ENCODE data around the gene PGPEP1.

The PGPEP1 gene

GRCh38 chr19:18321734-18322102 is 18.7 kb upstream of the PGPEP1 start:
- no peak for TF ChIP-seq SIN3A (IDR thresholded peaks at IDR 0.05; ENCODE audit: borderline replicate concordance, insufficient read depth, low read length)
- TF ChIP-seq POLR2AphosphoS5 (IDR thresholded peaks at IDR 0.05; ENCODE audit: low read depth, low read length): no peak

- 0 out of 2 replicates have a peak, but pooled peaks have one; percentile 36 for TF ChIP-seq TAF1 (IDR thresholded peaks at IDR 0.05; ENCODE audit: borderline replicate concordance, insufficient read depth, low read length)
- TF ChIP-seq REST (IDR thresholded peaks at IDR 0.05; ENCODE audit: insufficient read depth in 1 of 2, low read depth in 2 of 2, low read length in 2 of 2): no peak
- no peak for TF ChIP-seq SIN3A (IDR thresholded peaks at IDR 0.05; ENCODE audit: borderline replicate concordance, insufficient read depth, low read length)
- no peak; the same call in 1 of the 2 replicates for TF ChIP-seq POLR2AphosphoS5 (IDR thresholded peaks at IDR 0.05; ENCODE audit: low read depth, low read length)
- TF ChIP-seq FOXP2 (optimal IDR thresholded peaks at IDR 0.05; ENCODE audit: borderline replicate concordance, extremely low read depth, extremely low read length, insufficient read depth): no peak
Observed at GRCh38 chr19:18322318-18322758, 18.1 kb upstream of the PGPEP1 start.

- TF ChIP-seq SIN3A (IDR thresholded peaks at IDR 0.05; ENCODE audit: borderline replicate concordance, insufficient read depth, low read length) (no peak), REST (IDR thresholded peaks at IDR 0.05; ENCODE audit: insufficient read depth in 1 of 2, low read depth in 2 of 2, low read length in 2 of 2) (peak in 1 of 2 experiments; percentile 38; a peak in 1 of 4 replicates), TAF1 (IDR thresholded peaks at IDR 0.05; ENCODE audit: borderline replicate concordance, insufficient read depth, low read length) (no peak), FOXP2 (optimal IDR thresholded peaks at IDR 0.05; ENCODE audit: borderline replicate concordance, extremely low read depth, extremely low read length, insufficient read depth) (peak; percentile 33), POLR2AphosphoS5 (IDR thresholded peaks at IDR 0.05; ENCODE audit: low read depth, low read length) (peak; percentile 64; the same call in 1 of the 2 replicates)
Observed at GRCh38 chr19:18322759-18323460, 17.5 kb upstream of the PGPEP1 start, which contains the start of gene LSM4. Gene LSM4 (minus strand): TSS chr19:18323076. CDS start chr19:18323020, 56 bp downstream.

GRCh38 chr19:18326772-18327171 is 13.6 kb upstream of the PGPEP1 start:
- TF ChIP-seq FOXP2 (optimal IDR thresholded peaks at IDR 0.05; ENCODE audit: borderline replicate concordance, extremely low read depth, extremely low read length, insufficient read depth): no peak
- TF ChIP-seq TAF1 (IDR thresholded peaks at IDR 0.05; ENCODE audit: borderline replicate concordance, insufficient read depth, low read length): no peak
- no peak for TF ChIP-seq POLR2AphosphoS5 (IDR thresholded peaks at IDR 0.05; ENCODE audit: low read depth, low read length)
- TF ChIP-seq REST (IDR thresholded peaks at IDR 0.05; ENCODE audit: insufficient read depth in 1 of 2, low read depth in 2 of 2, low read length in 2 of 2): no peak
- TF ChIP-seq SIN3A (IDR thresholded peaks at IDR 0.05; ENCODE audit: borderline replicate concordance, insufficient read depth, low read length): no peak

GRCh38 chr19:18328340-18329034 is 11.9 kb upstream of the PGPEP1 start:
- TF ChIP-seq REST (IDR thresholded peaks at IDR 0.05; ENCODE audit: insufficient read depth in 1 of 2, low read depth in 2 of 2, low read length in 2 of 2): no peak
- TF ChIP-seq POLR2AphosphoS5 (IDR thresholded peaks at IDR 0.05; ENCODE audit: low read depth, low read length): peak; percentile 70; the same call in 1 of the 2 replicates

Data from PFSK-1 (cell line).